ENCODE results near the gene HCN2. TPM values are rescaled to one million over a fixed set of nuclear protein-coding genes. Genes with fewer than 3 reads are reported as not detected.

HCN2 gene
- total and polyA plus RNA-seq, 9 of the 15 experiments (the other 6 are each of a cell fraction or from before 2014, with no cell fraction given), result 0.29 to 4.2 (median 0.82) TPM; not detected in 2

- no peak for TF ChIP-seq ZNF280B (CRISPR knock-in tag; IDR thresholded peaks at IDR 0.05)
- 0 out of 2 replicates have a peak, but pooled peaks have one; percentile 57 for TF ChIP-seq THAP7 (CRISPR knock-in tag; IDR thresholded peaks at IDR 0.05)
- TF ChIP-seq ZNF740 (CRISPR knock-in tag; IDR thresholded peaks at IDR 0.05), result peak; percentile 19; the same call in 1 of the 2 replicates
- no peak for TF ChIP-seq ZNF740 (tag; IDR thresholded peaks at IDR 0.05)
- no peak for TF ChIP-seq MEF2D (tag; conservative IDR thresholded peaks at IDR 0.05; ENCODE audit: low read depth)
- TF ChIP-seq CTCFL (IDR thresholded peaks at IDR 0.05; ENCODE audit: borderline replicate concordance, insufficient read depth, low read depth, low read length, poor library complexity, severe bottlenecking), result peak; percentile 76
- TF ChIP-seq SMC3 (conservative IDR thresholded peaks at IDR 0.05; ENCODE audit: insufficient read depth, low read depth, low read length), result peak; percentile 63
- no peak for TF ChIP-seq PTRF (tag; IDR thresholded peaks at IDR 0.05)
- no peak for TF ChIP-seq GTF2F1 (IDR thresholded peaks at IDR 0.05; ENCODE audit: low read depth, low read length)
- TF ChIP-seq SFPQ (IDR thresholded peaks at IDR 0.05; ENCODE audit: low read depth, low read length), result no peak
- TF ChIP-seq SUPT5H (IDR thresholded peaks at IDR 0.05), result peak; percentile 80
- peak in 1 of 2 experiments; percentile 40; a peak in 1 of 4 replicates for TF ChIP-seq TRIM24 (IDR thresholded peaks at IDR 0.05)
- TF ChIP-seq ETV1 (tag; conservative IDR thresholded peaks at IDR 0.05; ENCODE audit: low read depth), result no peak
- no peak for TF ChIP-seq TCFL5 (CRISPR knock-in tag; conservative IDR thresholded peaks at IDR 0.05)
- TF ChIP-seq VEZF1 (CRISPR knock-in tag; IDR thresholded peaks at IDR 0.05), result peak; percentile 75
- no peak for TF ChIP-seq NFXL1 (CRISPR knock-in tag; IDR thresholded peaks at IDR 0.05)
- peak; percentile 87 for TF ChIP-seq CCNT2 (IDR thresholded peaks at IDR 0.05; ENCODE audit: borderline replicate concordance, extremely low read depth, insufficient read length, low read depth, low read length)
Measured at GRCh38 chr19:584240-585001, 5.3 kb upstream of the HCN2 start (continued).
